ENCODE data around the gene TM4SF18. TPM values are rescaled to one million over a fixed set of nuclear protein-coding genes. Genes with fewer than 3 reads are reported as not detected.

Gene TM4SF18
- total RNA-seq, 6 experiments from 2014 or later = 0.05 to 0.19 (median 0.09) TPM; not detected in 2

GRCh38 chr3:149366031-149366430 is 32.6 kb upstream of the TM4SF18 start:
- Mint-ChIP-seq H3K27ac (no peak overlapping the region), H3K9me3 (no peaks in the 10 kb centered on the region), H3K4me1 (ENCODE audit: low read depth) (peaks cover 61% of the 10 kb centered on the region), H3K27me3 (ENCODE audit: insufficient read depth) (no peaks in the 10 kb centered on the region; the same call in 1 of the 2 replicates), H3K36me3 (ENCODE audit: low read depth) (peaks cover 5% of the 10 kb centered on the region; the same call in 1 of the 2 replicates), H3K4me3 (no peak overlapping the region)
- no peak for DNase-seq
- no peak for TF ChIP-seq CTCF (IDR thresholded peaks at IDR 0.05)

- H3K4me1 Mint-ChIP-seq (ENCODE audit: low read depth) = peaks cover 47% of the 10 kb centered on the region
- no peak overlapping the region for H3K27ac Mint-ChIP-seq
- H3K36me3 Mint-ChIP-seq (ENCODE audit: low read depth) = no peaks in the 10 kb centered on the region; the same call in 1 of the 2 replicates
- no peaks in the 10 kb centered on the region for H3K9me3 Mint-ChIP-seq
- DNase-seq = no peak
- H3K27me3 Mint-ChIP-seq (ENCODE audit: insufficient read depth) = no peaks in the 10 kb centered on the region; the same call in 1 of the 2 replicates
- TF ChIP-seq CTCF (IDR thresholded peaks at IDR 0.05) = no peak
- H3K4me3 Mint-ChIP-seq = no peak overlapping the region
These were observed 31.2 kb upstream of the TM4SF18 start for GRCh38 chr3:149364624-149365023.

GRCh38 chr3:149363053-149363452 is 29.6 kb upstream of the TM4SF18 start:
- no peaks in the 10 kb centered on the region for H3K36me3 Mint-ChIP-seq (ENCODE audit: low read depth)
- H3K9me3 Mint-ChIP-seq = no peaks in the 10 kb centered on the region
- no peak overlapping the region for H3K4me3 Mint-ChIP-seq
- H3K4me1 Mint-ChIP-seq (ENCODE audit: low read depth) = peaks cover 34% of the 10 kb centered on the region
- no peaks in the 10 kb centered on the region; the same call in 1 of the 2 replicates for H3K27me3 Mint-ChIP-seq (ENCODE audit: insufficient read depth)
- H3K27ac Mint-ChIP-seq = peak overlapping the region; percentile 50
- TF ChIP-seq CTCF (IDR thresholded peaks at IDR 0.05) = no peak
- peak; percentile 57 for DNase-seq

- no peak for DNase-seq
- H3K36me3 Mint-ChIP-seq (ENCODE audit: low read depth) = no peaks in the 10 kb centered on the region
These were observed 28.9 kb upstream of the TM4SF18 start for GRCh38 chr3:149362366-149362765.

GRCh38 chr3:149356630-149357029 is 23.2 kb upstream of the TM4SF18 start:
- Mint-ChIP-seq H3K27me3 (ENCODE audit: insufficient read depth) (no peaks in the 10 kb centered on the region), H3K27ac (peak overlapping the region; percentile 3; the same call in 1 of the 2 replicates), H3K9me3 (no peaks in the 10 kb centered on the region), H3K4me1 (ENCODE audit: low read depth) (peaks cover 50% of the 10 kb centered on the region), H3K4me3 (no peak overlapping the region), H3K36me3 (ENCODE audit: low read depth) (no peaks in the 10 kb centered on the region)
- DNase-seq = peak; percentile 50
- no peak for TF ChIP-seq CTCF (IDR thresholded peaks at IDR 0.05)

More at GRCh38 chr3:149362366-149362765, 28.9 kb upstream of the TM4SF18 start:
- Mint-ChIP-seq H3K9me3 (no peaks in the 10 kb centered on the region), H3K27ac (no peak overlapping the region), H3K27me3 (ENCODE audit: insufficient read depth) (no peaks in the 10 kb centered on the region; the same call in 1 of the 2 replicates), H3K4me1 (ENCODE audit: low read depth) (peaks cover 35% of the 10 kb centered on the region), H3K4me3 (no peak overlapping the region)
- TF ChIP-seq CTCF (IDR thresholded peaks at IDR 0.05) = no peak
